Measurements from ENCODE around the gene TESPA1. TPM values are rescaled to one million over a fixed set of nuclear protein-coding genes. Genes with fewer than 3 reads are reported as not detected.
"Not testable (repeated sequence)": the region's sequence is repeated elsewhere in the genome, so short reads cannot be mapped to it uniquely, and the experiment has no call there.

Gene TESPA1
- polyA plus RNA-seq, 1 donor (not counting 4 experiments of a cell fraction or from before 2014, with no cell fraction given) = not detected

DNA sequence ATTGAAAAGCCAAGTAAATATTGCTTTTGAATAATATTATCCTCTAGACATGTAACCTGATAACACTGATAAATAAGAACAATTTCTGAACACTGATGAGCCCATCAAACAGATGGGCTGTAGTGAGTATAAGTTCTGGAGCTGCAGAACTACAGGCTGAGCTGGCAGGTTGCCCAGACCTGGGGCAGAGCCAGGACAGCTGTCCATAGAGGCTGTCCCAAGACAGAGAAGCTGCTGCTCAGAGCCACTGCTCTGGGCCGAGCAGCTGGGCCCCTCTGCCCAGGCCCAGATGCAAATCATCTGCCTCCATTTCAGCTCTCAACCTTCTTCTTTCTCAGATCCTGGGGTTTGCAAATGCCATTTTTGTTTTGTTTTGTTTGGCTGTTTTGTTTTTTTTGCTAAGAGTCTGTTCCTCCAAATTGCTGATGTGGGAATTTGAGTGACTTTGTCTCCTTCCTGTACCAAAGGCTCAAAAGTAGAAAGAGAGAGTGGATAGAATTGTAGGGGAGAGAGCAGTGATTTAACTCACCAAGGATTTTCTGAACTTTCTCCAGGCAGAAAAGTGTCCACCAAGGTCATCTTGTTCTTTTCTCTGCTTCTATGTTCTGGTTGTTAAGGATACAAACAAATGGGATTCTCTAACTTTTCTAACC is 4.0 kb upstream of the TESPA1 start:
- DNase-seq (ENCODE audit: low read depth, low spot score) = no peak

GRCh38 chr12:54987611-54988231 is 3.2 kb upstream of the TESPA1 start:
- dilution Hi-C loops (cut with MboI; ENCODE audit: extremely low pct_ligation_motif_present, low sequenced_read_pairs) = no loop called here
- no peak for TF ChIP-seq EZH2 (IDR thresholded peaks at IDR 0.05; ENCODE audit: low read length)
- TF ChIP-seq, protein P1, sequence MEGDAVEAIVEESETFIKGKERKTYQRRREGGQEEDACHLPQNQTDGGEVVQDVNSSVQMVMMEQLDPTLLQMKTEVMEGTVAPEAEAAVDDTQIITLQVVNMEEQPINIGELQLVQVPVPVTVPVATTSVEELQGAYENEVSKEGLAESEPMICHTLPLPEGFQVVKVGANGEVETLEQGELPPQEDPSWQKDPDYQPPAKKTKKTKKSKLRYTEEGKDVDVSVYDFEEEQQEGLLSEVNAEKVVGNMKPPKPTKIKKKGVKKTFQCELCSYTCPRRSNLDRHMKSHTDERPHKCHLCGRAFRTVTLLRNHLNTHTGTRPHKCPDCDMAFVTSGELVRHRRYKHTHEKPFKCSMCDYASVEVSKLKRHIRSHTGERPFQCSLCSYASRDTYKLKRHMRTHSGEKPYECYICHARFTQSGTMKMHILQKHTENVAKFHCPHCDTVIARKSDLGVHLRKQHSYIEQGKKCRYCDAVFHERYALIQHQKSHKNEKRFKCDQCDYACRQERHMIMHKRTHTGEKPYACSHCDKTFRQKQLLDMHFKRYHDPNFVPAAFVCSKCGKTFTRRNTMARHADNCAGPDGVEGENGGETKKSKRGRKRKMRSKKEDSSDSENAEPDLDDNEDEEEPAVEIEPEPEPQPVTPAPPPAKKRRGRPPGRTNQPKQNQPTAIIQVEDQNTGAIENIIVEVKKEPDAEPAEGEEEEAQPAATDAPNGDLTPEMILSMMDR (optimal IDR thresholded peaks at IDR 0.05 in 1 of 3, IDR thresholded peaks at IDR 0.05 in 1 of 3, conservative IDR thresholded peaks at IDR 0.05 in 1 of 3; ENCODE audit: extremely low read depth in 1 of 3, insufficient read depth in 2 of 3, low read length in 3 of 3) = no peak

More for the DNA sequence above, 4.0 kb upstream of the TESPA1 start:
- Histone ChIP-seq H3K9me3 (ENCODE audit: control insufficient read depth, low read depth, low read length) (no peaks in the 10 kb centered on the region), H2AFZ (ENCODE audit: control insufficient read depth, low read length) (no peak overlapping the region), H3K27me3 (ENCODE audit: control insufficient read depth, extremely low read depth, insufficient read depth, low read length) (no peaks in the 10 kb centered on the region), H4K20me1 (ENCODE audit: control insufficient read depth, extremely low read depth, insufficient read depth, low read length) (no peaks in the 10 kb centered on the region), H3K4me2 (ENCODE audit: control insufficient read depth, extremely low read depth, insufficient read depth, low read depth, low read length) (no peak overlapping the region), H3K4me3 (ENCODE audit: control insufficient read depth in 2 of 3, extremely low read depth in 1 of 3, insufficient read depth in 2 of 3, low read depth in 1 of 3, low read length in 3 of 3) (no peak overlapping the region), H3K4me1 (ENCODE audit: control insufficient read depth, extremely low read depth, insufficient read depth, low read length) (no peaks in the 10 kb centered on the region), H3K27ac (ENCODE audit: control insufficient read depth, insufficient read depth, low read length) (no peak overlapping the region), H3K9me1 (ENCODE audit: control insufficient read depth, extremely low read depth, insufficient read depth, low read length) (no peaks in the 10 kb centered on the region), H3K36me3 (ENCODE audit: control insufficient read depth in 2 of 2, extremely low read depth in 1 of 2, insufficient read depth in 2 of 2, low read length in 2 of 2) (no peaks in the 10 kb centered on the region), H3K9ac (ENCODE audit: control insufficient read depth, extremely low read depth, insufficient read depth, low read length) (no peak overlapping the region), H3K79me2 (ENCODE audit: control insufficient read depth, insufficient read depth, low read length) (no peaks in the 10 kb centered on the region)
- dilution Hi-C loops (cut with MboI; ENCODE audit: extremely low pct_ligation_motif_present, low sequenced_read_pairs) = no loop called here
- no peak for FAIRE-seq
- TF ChIP-seq EZH2 (IDR thresholded peaks at IDR 0.05; ENCODE audit: low read length) = no peak
- TF ChIP-seq, protein P1 (optimal IDR thresholded peaks at IDR 0.05 in 1 of 3, IDR thresholded peaks at IDR 0.05 in 1 of 3, conservative IDR thresholded peaks at IDR 0.05 in 1 of 3; ENCODE audit: extremely low read depth in 1 of 3, insufficient read depth in 2 of 3, low read length in 3 of 3) = no peak

GRCh38 chr12:54986773-54987172 is 2.2 kb upstream of the TESPA1 start:
- H3K9ac ChIP-seq (ENCODE audit: control insufficient read depth, extremely low read depth, insufficient read depth, low read length); DNase-seq (ENCODE audit: low read depth, low spot score); H3K4me2 ChIP-seq (ENCODE audit: control insufficient read depth, extremely low read depth, insufficient read depth, low read depth, low read length); H3K79me2 ChIP-seq (ENCODE audit: control insufficient read depth, insufficient read depth, low read length); dilution Hi-C loops (cut with MboI; ENCODE audit: extremely low pct_ligation_motif_present, low sequenced_read_pairs); H3K36me3 ChIP-seq (ENCODE audit: control insufficient read depth in 2 of 2, extremely low read depth in 1 of 2, insufficient read depth in 2 of 2, low read length in 2 of 2); H3K4me3 ChIP-seq (ENCODE audit: control insufficient read depth in 2 of 3, extremely low read depth in 1 of 3, insufficient read depth in 2 of 3, low read depth in 1 of 3, low read length in 3 of 3); H3K27ac ChIP-seq (ENCODE audit: control insufficient read depth, insufficient read depth, low read length); H3K4me1 ChIP-seq (ENCODE audit: control insufficient read depth, extremely low read depth, insufficient read depth, low read length); H4K20me1 ChIP-seq (ENCODE audit: control insufficient read depth, extremely low read depth, insufficient read depth, low read length); H3K9me1 ChIP-seq (ENCODE audit: control insufficient read depth, extremely low read depth, insufficient read depth, low read length); FAIRE-seq; H3K9me3 ChIP-seq (ENCODE audit: control insufficient read depth, low read depth, low read length); H2AFZ ChIP-seq (ENCODE audit: control insufficient read depth, low read length); H3K27me3 ChIP-seq (ENCODE audit: control insufficient read depth, extremely low read depth, insufficient read depth, low read length): not testable (repeated sequence)

More at GRCh38 chr12:54987611-54988231, 3.2 kb upstream of the TESPA1 start:
- no peaks in the 10 kb centered on the region for H3K9me1 ChIP-seq (ENCODE audit: control insufficient read depth, extremely low read depth, insufficient read depth, low read length)
- H3K9ac ChIP-seq (ENCODE audit: control insufficient read depth, extremely low read depth, insufficient read depth, low read length) = no peak overlapping the region
- H4K20me1 ChIP-seq (ENCODE audit: control insufficient read depth, extremely low read depth, insufficient read depth, low read length) = no peaks in the 10 kb centered on the region
- H3K27me3 ChIP-seq (ENCODE audit: control insufficient read depth, extremely low read depth, insufficient read depth, low read length) = no peaks in the 10 kb centered on the region
- FAIRE-seq = no peak
- H2AFZ ChIP-seq (ENCODE audit: control insufficient read depth, low read length) = no peak overlapping the region
- H3K4me1 ChIP-seq (ENCODE audit: control insufficient read depth, extremely low read depth, insufficient read depth, low read length) = no peaks in the 10 kb centered on the region
- H3K4me2 ChIP-seq (ENCODE audit: control insufficient read depth, extremely low read depth, insufficient read depth, low read depth, low read length) = no peak overlapping the region
- H3K79me2 ChIP-seq (ENCODE audit: control insufficient read depth, insufficient read depth, low read length) = no peaks in the 10 kb centered on the region
- no peaks in the 10 kb centered on the region for H3K36me3 ChIP-seq (ENCODE audit: control insufficient read depth in 2 of 2, extremely low read depth in 1 of 2, insufficient read depth in 2 of 2, low read length in 2 of 2)
- H3K27ac ChIP-seq (ENCODE audit: control insufficient read depth, insufficient read depth, low read length) = no peak overlapping the region
- no peaks in the 10 kb centered on the region for H3K9me3 ChIP-seq (ENCODE audit: control insufficient read depth, low read depth, low read length)
- DNase-seq (ENCODE audit: low read depth, low spot score) = no peak
- no peak overlapping the region for H3K4me3 ChIP-seq (ENCODE audit: control insufficient read depth in 2 of 3, extremely low read depth in 1 of 3, insufficient read depth in 2 of 3, low read depth in 1 of 3, low read length in 3 of 3)

Data from keratinocyte (primary cell).